NCI-H526 (cell line): ENCODE data around the gene ZBTB22.
"Not testable (repeated sequence)": the region's sequence is repeated elsewhere in the genome, so short reads cannot be mapped to it uniquely, and the experiment has no call there.

Experiments used
- DNase-seq, 2 experiments: peaks; one replicate each; lab custom pipeline; 2025; lab: John Stamatoyannopoulos, UW

ZBTB22 gene, protein sequence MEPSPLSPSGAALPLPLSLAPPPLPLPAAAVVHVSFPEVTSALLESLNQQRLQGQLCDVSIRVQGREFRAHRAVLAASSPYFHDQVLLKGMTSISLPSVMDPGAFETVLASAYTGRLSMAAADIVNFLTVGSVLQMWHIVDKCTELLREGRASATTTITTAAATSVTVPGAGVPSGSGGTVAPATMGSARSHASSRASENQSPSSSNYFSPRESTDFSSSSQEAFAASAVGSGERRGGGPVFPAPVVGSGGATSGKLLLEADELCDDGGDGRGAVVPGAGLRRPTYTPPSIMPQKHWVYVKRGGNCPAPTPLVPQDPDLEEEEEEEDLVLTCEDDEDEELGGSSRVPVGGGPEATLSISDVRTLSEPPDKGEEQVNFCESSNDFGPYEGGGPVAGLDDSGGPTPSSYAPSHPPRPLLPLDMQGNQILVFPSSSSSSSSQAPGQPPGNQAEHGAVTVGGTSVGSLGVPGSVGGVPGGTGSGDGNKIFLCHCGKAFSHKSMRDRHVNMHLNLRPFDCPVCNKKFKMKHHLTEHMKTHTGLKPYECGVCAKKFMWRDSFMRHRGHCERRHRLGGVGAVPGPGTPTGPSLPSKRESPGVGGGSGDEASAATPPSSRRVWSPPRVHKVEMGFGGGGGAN

DNA sequence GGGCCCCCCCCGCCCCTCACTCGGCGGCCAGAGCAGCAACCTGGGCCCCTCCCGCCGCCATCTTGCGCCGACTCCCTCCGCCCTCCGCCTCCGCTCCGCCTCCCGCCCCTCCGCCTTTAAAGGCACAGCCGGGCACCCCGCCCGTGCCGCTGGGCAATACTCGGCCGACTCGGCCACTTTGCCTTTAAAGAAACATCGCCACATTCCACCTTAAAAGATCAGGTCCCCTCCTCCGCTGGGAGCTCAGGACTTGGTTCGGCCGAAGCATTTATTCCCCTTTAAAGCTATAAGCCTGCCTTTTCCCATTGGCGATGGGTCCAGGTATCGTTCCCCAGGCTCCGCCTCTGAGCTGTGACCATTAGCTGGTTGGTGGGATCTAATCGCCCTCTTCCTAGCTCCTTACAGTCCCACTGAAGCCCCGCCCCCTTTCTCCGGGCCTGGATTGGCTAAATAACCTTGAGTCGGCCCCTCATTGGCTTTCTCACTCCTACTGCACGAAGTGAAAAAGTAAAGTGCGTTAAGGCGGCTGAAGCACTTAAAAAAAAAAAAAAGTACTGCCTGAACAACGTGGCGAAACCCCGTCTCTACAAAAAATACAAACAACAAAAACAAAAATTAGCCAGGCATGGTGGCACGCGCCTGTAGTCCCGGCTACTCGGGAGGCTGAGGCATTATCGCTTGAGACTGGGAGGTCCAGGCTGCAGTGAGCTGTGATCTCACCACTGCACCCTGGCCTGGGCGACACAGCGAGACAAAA is at the start of gene ZBTB22:
TSS of gene ZBTB22 (minus strand) at position 76 of the 757 bp plus-strand sequence. CDS start 828 bp downstream, outside the sequence.
- peak; percentile 99 for DNase-seq

DNA sequence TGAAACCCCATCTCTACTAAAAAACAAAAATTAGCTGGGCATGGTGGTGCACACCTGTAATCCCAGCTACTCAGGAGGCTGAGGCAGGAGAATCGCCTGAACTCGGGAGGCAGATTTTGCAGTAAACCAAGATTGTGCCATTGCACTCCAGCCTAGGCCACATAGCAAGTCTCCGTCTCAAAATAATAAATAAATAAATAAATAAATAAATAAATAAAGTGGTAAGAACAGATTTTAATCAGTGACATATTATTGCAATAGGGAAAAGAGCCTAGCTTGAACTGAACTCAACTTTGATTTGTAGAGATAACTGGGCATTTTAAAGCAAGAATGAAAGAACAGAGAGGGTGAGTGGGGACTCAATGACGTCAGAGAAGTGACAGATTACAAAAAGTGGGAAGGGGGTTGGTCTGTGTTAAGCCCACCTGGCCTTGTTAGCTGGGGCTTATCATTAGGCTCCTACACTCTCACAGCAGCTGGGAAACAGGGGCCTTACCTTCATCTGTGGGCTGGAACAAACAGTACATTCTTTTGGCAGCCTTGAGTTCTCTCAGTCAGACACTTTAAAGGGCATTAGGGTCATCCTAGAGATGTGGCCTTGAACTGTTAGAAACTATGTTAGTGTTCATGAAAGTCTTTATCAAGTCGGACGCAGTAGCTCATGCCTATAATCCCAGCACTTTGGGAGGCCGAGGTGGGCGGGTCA is 49.6 kb upstream of the ZBTB22 start:
- DNase-seq, result no peak

DNA sequence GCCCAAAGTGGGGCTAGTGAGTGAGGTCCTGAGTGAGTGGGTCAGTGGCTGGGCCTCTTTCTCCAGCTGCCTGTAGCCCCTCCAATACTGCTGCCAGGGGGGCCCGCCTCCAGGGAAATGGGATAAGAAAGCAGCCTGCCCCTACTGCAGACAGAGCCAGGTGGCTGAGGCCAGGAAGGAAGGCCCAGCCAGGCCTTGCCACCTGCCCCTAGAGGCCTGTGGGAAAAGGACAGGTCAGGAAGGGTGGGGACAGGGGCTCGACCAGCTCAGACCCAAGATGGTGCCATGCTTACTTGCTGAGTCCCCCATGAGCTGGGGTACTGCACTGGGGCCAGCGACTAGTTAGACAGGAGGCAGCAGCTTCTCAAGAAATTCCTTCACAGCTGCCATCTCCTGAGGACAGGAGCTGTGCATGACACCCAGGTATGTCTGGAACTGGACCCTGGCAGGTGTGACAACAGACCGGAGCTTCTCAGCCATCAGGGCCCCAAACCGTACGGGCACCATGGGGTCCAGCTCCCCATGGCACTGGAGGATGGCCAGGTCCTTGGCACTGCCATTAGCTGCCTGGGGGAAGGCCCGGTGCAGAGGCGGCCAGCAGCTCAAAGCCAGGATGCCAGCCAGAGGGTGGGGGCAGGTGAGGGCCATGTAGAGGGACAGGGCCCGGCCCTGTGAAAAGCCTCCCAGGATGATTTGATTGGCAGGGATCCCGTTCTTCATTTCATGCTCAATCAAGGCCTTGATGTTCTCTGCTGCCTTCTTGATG is 47.8 kb upstream of the ZBTB22 start:
- not testable (repeated sequence) for DNase-seq

DNA sequence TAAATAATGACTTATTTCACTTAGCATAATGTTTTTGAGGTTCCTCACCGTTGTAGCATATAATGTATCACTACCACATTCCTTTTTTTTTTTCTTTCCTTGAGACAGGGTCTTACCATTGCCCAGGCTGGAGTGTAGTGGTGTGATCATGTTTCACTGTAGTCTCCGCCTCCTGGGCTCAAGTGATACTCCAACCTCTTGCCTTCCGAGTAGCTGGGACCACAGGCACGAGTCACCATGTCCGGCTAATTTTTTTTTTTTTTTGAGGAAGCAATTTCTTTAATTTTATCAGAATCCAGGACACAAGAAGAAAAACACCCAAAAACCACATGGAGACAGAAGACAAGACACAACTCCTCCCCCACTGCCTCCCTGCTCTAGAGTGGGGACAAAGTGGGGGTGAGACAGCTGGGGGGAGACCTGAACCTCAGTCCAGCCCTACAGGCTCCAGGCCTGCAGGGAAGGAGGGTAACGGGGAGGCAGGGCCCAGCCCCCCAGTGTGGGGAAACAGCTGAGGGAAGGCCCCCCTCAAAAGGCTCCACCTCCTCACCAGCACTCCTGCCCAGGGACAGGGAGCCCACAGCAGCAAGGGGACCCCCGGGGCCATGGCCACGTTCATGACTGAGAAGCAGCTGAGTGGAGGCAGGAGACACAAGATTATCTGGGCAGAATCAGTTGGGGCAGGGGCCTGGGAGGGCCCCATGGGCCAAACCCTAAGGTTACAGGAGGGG is 47.1 kb upstream of the ZBTB22 start:
- peak in 1 of 2 experiments; percentile 10 for DNase-seq

DNA sequence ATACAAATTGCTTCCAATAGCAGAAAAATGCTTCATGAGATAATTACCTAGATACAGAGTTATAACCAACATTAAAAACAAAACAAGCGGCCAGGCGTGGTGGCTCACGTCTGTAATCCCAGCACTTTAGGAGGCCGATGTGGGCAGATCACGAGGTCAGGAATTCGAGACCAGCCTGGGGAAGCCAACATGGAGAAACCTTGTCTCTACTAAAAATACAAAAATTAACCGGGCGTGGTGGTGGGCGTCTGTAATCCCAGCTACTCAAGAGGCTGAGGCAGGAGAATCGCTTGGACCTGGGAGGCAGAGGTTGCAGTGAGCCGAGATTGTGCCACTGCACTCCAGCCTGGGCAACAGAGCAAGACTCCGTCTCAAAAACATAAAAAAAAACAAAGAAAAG is 45.9 kb upstream of the ZBTB22 start:
- not testable (repeated sequence) for DNase-seq

DNA sequence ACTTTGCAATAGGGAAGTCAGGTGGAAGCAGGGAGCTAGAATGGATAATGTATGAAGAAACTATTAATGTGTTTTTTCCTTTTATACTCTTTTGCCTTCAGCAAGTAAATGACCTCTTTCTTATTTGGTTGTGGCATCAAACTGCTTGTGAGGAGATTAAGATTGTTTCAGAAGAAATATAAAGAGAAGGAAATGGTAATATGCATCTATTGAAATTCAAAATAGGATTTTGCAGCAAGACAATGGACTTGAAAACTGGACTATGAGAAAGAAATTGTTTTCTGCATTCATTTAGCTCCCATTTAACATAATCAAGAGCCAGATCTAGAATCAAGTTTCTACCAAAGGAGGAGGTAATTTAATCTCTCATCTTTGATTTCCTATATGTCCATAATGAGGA is 41.8 kb upstream of the ZBTB22 start:
- DNase-seq, result no peak

DNA sequence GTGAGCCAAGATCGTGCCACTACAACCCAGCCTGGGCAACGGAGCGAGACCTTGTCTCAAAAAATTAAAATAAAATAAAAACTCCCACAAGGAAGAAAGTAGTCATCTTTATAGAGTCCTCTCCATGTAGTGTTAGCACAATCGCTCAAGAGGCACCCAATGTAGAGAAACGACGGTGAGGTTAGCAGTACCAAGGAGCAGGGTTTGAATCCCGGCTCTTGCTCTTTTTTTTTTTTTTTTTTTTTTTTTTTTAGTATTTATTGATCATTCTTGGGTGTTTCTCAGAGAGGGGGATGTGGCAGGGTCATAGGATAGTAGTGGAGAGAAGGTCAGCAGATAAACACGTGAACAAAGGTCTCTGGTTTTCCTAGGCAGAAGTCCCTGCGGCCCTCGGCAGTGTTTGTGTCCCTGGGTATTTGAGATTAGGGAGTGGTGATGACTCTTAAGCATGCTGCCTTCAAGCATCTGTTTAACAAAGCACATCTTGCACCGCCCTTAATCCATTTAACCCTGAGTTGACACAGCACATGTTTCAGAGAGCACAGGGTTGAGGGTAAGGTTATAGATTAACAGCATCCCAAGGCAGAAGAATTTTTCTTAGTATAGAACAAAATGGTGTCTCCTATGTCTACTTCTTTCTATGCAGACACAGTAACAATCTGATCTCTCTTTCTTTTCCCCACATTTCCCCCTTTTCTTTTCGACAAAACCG is 39.8 kb upstream of the ZBTB22 start:
- not testable (repeated sequence) for DNase-seq

DNA sequence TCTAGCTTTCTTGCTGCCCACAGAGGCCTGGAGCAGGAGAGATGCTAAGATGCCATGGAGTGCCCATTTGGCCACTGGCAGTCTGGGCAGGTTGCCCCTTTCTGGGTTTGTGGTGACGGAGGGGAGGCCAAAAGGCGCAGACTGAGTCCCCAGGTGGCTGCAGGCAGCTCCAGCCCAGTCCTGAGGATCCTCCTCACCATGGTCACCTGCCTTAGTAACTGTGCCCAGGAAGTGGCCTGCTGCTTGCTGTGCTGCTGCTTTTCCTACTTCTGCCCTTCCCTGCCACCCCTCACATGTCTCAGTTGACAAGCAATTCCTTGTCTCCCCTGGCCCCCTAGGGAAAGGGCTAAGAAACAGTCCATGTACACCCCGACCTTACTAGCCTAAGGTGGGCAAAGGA is 38.8 kb upstream of the ZBTB22 start:
- DNase-seq, result no peak

DNA sequence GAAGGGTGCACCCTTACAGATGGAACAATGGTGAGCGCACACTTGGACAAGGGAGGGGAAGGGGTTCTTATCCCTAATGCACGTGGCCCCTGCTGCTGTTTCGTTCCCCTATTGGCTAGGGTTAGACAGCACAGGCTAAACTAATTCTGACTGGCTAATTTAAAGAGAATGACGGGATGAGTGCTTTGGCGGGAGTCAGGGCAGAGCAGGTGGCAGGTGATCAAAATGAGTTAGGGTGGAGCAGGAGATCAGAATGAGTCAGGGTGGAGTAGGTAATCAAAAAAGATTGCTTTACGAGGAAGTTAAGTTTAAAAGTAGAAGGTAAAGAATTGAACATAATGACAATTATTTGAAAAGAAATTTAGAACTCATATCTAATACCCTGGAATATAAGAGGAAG is 38.3 kb upstream of the ZBTB22 start:
- not testable (repeated sequence) for DNase-seq

DNA sequence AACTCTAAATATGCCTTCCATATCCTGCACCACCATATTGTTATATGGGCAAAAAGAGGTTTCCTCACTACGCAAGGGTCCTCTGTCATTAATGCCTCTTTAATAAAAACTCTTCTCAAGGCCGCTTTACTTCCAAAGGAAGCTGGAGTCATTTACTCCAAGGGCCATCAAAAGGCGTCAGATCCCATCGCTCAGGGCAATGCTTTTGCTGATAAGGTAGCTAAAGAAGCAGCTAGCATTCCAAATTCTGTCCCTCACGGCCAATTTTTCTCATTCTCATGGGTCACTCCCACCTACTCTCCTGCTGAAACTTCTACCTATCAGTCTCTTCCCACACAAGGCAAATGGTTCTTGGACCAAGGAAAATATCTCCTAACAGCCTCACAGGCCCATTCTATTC is 30.3 kb upstream of the ZBTB22 start:
- DNase-seq, result no peak

DNA sequence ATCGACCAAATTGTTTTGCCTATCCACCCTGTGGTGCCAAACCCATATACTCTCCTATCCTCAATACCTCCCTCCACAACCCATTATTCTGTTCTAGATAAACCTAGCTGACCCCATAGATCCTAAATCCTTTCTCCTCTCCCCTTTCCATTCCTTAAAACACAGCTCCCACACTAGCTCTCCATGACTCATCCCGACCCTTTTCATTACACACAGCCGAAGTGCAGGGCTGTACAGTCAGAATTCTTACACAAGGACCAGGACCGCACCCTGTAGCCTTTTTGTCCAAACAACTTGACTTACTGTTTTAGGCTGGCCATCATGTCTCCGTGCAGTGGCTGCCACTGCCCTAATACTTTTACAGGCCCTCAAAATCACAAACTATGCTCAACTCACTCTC is 29.4 kb upstream of the ZBTB22 start:
- not testable (repeated sequence) for DNase-seq

DNA sequence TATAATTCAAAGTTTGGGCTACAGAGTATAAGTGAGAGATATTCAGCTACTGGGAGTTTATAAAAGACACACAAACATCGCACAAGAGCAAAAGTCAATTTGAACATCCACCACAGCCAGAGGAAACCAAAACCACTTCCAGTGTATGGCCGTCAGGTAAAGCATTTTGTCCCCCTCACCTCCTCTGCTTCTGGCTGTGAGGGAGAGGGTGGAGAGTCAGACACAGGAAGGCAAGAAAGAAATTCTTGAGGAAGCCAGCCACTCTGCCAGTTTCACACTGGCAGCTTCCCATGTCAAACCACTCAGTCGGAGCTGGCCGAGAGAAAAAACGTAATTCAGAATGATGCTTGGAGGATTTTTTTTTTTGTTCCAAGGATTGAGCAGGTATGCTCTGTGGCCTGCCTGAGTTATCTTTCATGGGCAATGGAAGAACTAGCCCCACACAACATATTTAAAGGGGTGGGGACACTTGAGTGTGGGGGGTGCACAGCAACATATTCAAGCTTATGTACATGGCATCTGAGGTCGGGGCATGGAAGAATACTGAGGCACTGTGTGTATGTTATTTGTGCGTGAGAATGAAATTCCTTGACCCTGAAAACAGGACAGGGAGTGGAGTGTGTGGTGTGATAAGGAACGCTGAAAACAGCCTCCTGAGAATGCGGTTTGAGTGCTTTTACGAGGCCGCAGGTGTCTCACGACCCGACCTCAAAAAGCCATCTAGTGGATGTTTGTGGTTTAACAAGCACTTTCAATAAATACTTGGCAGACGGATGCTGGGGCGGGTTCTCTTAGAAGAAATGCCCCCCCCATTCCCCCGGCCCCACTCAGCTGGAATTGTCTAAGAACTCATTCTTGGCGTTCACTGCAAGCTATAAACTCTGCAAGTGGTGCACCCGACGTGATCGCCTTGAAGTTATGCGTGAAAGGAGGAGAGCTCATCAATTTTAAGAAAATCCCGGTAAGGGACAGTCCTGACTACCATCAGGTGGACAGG is 27.5 kb upstream of the ZBTB22 start:
- DNase-seq, result peak; percentile 54 to 86

DNA sequence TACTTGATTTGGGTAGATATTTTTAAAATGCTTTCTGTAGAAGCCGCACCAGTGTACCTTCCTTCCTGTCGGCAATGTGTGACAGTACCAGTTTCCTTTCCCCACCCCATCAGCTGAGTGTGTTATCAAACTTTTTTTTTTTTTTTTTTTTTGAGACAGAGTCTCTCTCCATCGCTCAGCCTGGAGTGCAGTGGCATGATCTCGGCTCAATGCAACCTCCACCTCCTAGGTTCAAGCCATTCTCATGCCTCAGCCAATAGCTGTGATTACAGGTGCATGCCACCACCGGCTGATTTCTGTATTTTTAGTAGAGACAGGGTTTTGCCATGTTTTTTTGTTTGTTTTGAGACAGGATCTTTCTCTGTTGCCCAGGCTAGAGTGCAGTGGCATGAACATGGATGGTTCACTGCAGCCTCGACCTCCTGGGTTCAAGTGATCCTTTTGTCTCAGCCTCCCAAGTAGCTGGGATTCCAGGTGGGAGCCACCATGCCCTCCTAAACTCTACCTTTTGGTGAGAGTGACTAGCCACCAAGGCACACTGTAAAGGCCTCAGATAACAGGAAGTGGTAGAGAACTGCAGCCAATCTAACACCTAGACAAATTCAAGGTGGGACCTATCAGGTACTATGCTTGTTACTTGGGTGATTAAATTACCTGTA is 26.5 kb upstream of the ZBTB22 start:
- no peak for DNase-seq

DNA sequence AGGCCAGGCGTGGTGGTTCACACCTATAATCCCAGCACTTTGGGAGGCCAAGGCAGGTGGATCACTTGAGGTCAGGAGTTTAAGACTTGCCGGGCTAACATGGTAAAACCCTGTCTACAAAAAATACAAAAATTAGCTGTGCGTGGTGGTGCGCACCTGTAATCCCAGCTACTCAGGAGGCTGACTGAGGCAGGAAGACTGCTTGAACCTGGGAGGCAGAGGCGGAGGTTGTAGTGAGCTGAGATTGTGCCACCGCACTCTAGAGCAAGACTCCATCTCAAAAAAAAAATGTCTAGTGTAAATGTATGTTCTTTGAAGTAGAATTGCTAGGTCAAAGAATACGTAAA is 26.0 kb upstream of the ZBTB22 start:
- DNase-seq, result not testable (repeated sequence)

DNA sequence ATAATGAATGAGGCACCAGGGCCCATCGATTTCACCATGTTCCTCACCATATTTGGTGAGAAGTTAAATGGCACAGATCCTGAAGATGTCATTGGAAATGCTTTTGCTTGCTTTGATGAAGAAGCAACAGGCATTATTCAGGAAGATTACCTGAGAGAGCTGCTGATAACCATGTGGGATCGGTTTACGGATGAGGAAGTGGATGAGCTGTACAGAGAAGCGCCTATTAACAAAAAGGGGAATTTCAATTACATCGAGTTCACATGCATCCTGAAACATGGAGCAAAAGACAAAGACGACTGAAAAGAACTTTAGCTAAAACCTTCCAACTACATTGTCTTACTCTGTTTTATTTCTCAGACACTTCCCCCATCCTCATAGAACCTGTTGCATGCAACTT is 21.6 kb upstream of the ZBTB22 start:
- DNase-seq, result no peak

DNA sequence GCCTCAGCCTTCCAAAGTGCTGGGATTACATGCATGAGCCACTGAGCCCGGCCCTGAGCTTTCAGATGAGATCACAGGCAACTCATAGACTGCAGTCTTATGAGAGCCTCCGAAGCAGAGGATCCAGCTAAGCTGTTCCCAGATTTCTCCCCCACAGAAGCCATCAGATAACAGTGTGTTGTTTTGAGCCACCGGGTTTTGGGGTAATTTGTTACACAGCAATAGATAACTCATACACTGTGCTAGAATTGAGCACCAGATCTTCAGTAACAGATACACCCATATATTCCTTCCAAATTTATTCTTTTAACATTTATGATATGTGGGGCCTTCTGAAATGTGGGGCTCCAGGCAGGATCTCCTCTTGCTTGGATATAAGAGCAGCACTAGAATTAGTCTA is 19.0 kb upstream of the ZBTB22 start:
- DNase-seq, result no peak

DNA sequence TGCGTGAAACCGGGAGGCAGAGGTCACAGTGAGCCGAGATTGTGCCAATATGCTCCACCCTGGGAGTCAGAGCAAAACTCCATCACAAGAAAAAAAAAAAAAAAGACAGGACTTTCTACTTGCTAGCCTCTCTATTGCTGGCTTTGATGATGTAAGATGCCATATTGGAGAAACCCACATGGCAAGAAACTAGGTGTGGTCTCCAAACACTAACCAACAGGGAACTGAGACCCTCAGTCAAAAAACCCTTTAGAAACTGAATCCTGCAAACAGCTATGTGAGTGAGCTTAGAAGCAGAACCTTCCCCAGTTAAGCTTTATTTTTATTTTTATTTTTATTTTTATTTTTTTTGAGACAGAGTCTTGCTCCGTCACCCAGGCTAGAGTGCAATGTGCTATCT is 18.4 kb upstream of the ZBTB22 start:
- no peak for DNase-seq

DNA sequence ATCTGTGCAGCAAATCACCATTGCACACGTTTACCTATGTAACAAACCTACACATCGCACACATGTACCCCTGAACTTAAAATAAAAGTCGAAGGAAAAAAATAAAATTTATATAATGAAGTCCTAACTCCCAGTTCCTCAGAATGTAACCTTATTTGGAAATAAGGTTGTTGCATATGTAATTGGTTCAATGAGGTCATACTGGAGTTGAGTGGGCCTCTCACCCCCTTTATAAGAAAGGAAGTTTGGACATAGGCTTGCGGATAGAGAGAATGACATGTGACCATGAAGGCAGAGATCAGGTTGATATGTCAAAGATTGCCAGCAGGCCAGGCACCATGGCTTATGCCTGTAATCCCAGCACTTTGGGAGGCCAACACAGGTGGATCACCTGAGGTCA is 16.1 kb upstream of the ZBTB22 start:
- no peak for DNase-seq
